ENCODE data around the gene MYBPC3. TPM values are rescaled to one million over a fixed set of nuclear protein-coding genes. Genes with fewer than 3 reads are reported as not detected.

The MYBPC3 gene
- total RNA-seq = under 1 TPM in 1 of 2 donors, not detected in 1; 0.06 TPM
- polyA plus RNA-seq (ENCODE audit: insufficient read length in 2 of 2) = under 1 TPM; 0.15 to 0.16 TPM
- long read RNA-seq, donor 1 = 0 reads
- long read RNA-seq, donor 2 = 0 reads
- long read RNA-seq, donor 3 = 0 reads
- long read RNA-seq, donor 4 = 0 reads

DNA sequence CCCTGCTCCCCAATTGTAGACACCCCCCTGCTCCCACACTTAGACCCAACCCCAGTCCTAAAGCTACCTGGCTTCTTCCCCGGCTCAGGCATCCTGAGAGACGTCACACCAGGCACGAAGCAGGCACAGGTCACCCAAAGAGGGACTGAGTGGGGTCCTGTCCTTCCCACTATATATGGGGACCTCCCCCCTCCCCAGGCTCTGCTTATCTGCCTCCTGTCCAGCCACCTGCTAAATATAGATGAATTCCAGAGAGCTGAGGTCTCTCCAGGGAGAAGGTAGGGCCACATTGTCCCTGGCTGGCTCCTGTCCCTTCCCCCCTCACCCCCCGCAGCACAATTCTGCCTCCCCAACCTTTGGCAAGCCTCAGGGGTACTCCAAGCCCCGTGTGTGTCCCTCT, at the start of gene MYBPC3:
TSS of gene MYBPC3 (minus strand) at position 147 of the 400 bp plus-strand sequence. CDS start at position 92, 55 bp downstream.
- no peaks in the 10 kb centered on the region for H3K9me3 ChIP-seq (ENCODE audit: control insufficient read depth, insufficient read depth, low read length)
- peaks cover 6% of the 10 kb centered on the region for H3K36me3 ChIP-seq (ENCODE audit: control insufficient read depth, insufficient read depth, low read length)
- no peaks in the 10 kb centered on the region for H3K27me3 ChIP-seq (ENCODE audit: control insufficient read depth, insufficient read depth, low read length)
- no peak within 1 kb of the TSS for H3K4me3 ChIP-seq (ENCODE audit: low read depth, low read length)
- no peak for DNase-seq (ENCODE audit: low read depth in 4 of 6, low spot score in 6 of 6)
- 75% methylated on average over 4 of the region's 5 CpGs for WGBS (ENCODE audit: insufficient coverage)
- no peak within 1 kb of the TSS for H3K27ac ChIP-seq (ENCODE audit: low read depth, low read length)
- no peaks in the 10 kb centered on the region for H3K4me1 ChIP-seq (ENCODE audit: control insufficient read depth, insufficient read depth, low read length)

DNA sequence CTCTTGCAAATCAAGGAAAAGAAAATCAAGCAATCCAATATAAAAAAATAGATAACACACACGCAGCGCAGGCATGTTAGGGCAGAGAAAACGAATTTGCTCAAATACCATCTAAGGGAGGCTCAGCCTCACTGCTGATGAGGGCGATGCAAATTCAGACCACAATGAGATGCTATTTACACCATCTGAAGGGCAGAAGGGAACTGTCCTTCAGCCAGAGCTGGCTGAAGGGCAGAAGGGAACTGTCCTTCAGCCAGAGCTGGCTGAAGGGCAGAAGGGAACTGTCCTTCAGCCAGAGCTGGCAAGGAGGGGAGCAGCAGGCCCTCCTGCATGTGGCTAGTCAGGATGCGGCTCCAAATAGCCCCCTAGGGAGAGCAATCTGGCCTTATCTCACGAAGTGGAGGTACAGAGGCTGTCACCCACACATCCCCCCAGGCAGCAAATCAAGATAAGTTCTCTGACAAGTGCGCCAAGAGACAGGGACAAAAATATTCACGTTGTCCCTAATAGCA, 48.3 kb upstream of the MYBPC3 start:
- Histone ChIP-seq H3K4me1 (ENCODE audit: control insufficient read depth, insufficient read depth, low read length) (peaks cover 17% of the 10 kb centered on the region), H3K36me3 (ENCODE audit: control insufficient read depth, insufficient read depth, low read length) (no peaks in the 10 kb centered on the region), H3K9me3 (ENCODE audit: control insufficient read depth, insufficient read depth, low read length) (no peaks in the 10 kb centered on the region), H3K4me3 (ENCODE audit: low read depth, low read length) (peak overlapping the region; percentile 32), H3K27ac (ENCODE audit: low read depth, low read length) (peak overlapping the region; percentile 45), H3K27me3 (ENCODE audit: control insufficient read depth, insufficient read depth, low read length) (no peaks in the 10 kb centered on the region)
- DNase-seq (ENCODE audit: low read depth in 4 of 6, low spot score in 6 of 6) = no peak
- 25% methylated on average over 5 of the region's 8 CpGs for WGBS (ENCODE audit: insufficient coverage)

DNA sequence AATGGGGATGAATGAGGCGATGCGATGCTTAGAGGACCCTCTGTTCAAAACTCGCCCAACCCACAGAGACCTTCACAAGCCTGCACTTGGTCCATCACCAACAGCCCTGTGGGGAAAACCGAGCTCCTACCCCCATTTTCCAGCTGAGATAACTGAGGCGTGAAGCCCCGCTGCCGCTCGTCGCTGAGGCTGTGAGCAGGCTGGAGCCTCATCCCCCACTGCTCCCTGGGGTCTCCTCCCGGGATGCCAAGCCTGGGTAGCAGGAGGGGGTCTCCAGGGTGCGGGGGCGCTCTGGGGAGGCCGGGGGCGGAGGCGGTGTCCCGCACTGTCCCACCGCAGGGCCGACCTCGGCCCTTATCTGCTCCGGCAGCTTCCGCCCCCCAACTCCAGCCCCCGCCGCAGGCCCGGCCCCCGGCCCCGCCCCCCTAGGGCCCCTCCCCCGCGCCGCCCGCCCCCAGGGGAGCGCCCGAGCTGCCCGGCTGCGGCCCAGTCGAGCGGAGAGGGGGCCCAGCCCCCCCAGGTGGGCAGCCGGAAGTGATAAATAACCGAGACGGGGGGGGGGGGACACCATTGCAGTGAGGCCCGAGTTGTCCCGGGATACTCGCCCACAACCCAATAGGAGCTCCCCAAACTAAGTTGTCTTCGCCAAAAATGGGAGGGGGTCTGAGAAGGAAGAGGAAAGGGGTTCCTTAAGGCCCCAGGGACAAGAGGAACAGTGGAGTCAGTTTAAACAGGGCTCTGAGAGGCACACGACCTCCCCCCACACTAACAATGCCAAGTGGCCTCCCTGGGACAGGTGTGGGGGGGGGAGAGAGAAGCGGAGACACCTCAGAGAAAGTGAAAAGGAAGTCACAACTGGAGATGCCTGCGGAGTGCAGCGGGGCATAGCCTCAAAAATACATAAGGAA, 47.6 kb upstream of the MYBPC3 start:
- no peaks in the 10 kb centered on the region for H3K27me3 ChIP-seq (ENCODE audit: control insufficient read depth, insufficient read depth, low read length)
- peak in 2 of 6 donors; percentile 34 to 43 for DNase-seq (ENCODE audit: low read depth in 4 of 6, low spot score in 6 of 6)
- H3K36me3 ChIP-seq (ENCODE audit: control insufficient read depth, insufficient read depth, low read length) = no peaks in the 10 kb centered on the region
- H3K9me3 ChIP-seq (ENCODE audit: control insufficient read depth, insufficient read depth, low read length) = no peaks in the 10 kb centered on the region
- 3% methylated on average over 27 of the region's 47 CpGs for WGBS (ENCODE audit: insufficient coverage)
- H3K4me1 ChIP-seq (ENCODE audit: control insufficient read depth, insufficient read depth, low read length) = peaks cover 25% of the 10 kb centered on the region
- H3K4me3 ChIP-seq (ENCODE audit: low read depth, low read length) = peak overlapping the region; percentile 32
- peak overlapping the region; percentile 45 for H3K27ac ChIP-seq (ENCODE audit: low read depth, low read length)

DNA sequence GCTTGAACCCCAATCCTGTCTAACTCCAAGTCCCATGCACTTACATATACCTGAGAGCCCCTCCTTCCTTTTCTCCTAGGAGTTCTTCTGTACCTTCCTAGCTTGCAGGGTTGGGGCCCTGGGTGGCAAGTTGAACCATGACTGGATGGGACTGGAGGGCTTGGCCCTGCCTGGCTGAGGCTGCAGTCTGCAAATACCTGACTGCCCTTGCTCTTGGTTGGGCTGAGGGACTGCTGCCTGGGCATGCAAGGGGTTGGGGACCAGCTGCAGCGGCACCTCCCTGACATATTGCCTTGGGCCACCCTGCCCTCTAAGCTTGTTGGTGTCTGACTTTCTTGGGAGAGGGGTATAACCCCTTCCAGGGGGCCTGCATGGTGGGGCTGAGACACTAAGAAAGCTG, 46.0 kb upstream of the MYBPC3 start:
- no peak overlapping the region for H3K4me3 ChIP-seq (ENCODE audit: low read depth, low read length)
- no peaks in the 10 kb centered on the region for H3K27me3 ChIP-seq (ENCODE audit: control insufficient read depth, insufficient read depth, low read length)
- no peak overlapping the region for H3K27ac ChIP-seq (ENCODE audit: low read depth, low read length)
- peaks cover 7% of the 10 kb centered on the region for H3K36me3 ChIP-seq (ENCODE audit: control insufficient read depth, insufficient read depth, low read length)
- H3K4me1 ChIP-seq (ENCODE audit: control insufficient read depth, insufficient read depth, low read length) = peaks cover 37% of the 10 kb centered on the region
- 100% methylated on average over 1 of the region's 1 CpG for WGBS (ENCODE audit: insufficient coverage)
- no peak for DNase-seq (ENCODE audit: low read depth in 4 of 6, low spot score in 6 of 6)
- H3K9me3 ChIP-seq (ENCODE audit: control insufficient read depth, insufficient read depth, low read length) = no peaks in the 10 kb centered on the region

DNA sequence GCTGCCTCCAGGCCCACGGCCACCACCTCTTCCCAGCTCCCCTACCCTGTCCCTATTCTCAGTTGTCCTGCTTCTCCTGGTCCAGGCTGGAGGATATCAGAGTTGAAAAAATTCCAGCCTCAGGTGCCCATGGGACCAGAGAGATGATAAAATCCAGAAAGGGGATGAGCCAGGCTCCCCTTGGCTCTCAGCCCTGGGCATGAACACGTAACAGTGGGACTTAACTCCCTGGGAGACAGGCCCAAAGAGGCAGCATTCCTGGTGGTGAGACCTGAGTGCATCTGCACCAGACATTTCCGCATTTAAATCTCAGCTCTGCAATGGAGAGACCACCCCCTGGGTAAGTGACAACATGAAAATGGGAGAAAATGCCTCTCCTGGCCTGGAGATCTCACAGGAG, 45.5 kb upstream of the MYBPC3 start:
- Histone ChIP-seq H3K27me3 (ENCODE audit: control insufficient read depth, insufficient read depth, low read length) (no peaks in the 10 kb centered on the region), H3K4me1 (ENCODE audit: control insufficient read depth, insufficient read depth, low read length) (peaks cover 41% of the 10 kb centered on the region), H3K4me3 (ENCODE audit: low read depth, low read length) (no peak overlapping the region), H3K36me3 (ENCODE audit: control insufficient read depth, insufficient read depth, low read length) (peaks cover 7% of the 10 kb centered on the region), H3K27ac (ENCODE audit: low read depth, low read length) (no peak overlapping the region), H3K9me3 (ENCODE audit: control insufficient read depth, insufficient read depth, low read length) (no peaks in the 10 kb centered on the region)
- WGBS (ENCODE audit: insufficient coverage) = 85% methylated on average over 3 of the region's 3 CpGs
- no peak for DNase-seq (ENCODE audit: low read depth in 4 of 6, low spot score in 6 of 6)

DNA sequence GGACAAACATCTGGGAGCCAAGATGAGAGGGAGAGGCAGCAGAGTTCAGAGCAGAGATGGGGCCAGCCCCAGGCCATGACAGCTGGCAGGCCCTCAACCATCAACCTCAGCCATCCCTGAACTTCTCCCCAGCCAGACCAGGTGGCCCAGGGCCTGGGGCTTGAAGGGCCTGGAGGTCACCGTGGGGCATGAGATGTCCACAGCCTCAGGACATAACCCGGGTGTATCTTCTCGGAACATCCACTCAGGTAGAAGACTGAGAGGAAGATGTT, 43.5 kb upstream of the MYBPC3 start:
- H3K4me3 ChIP-seq (ENCODE audit: low read depth, low read length) = no peak overlapping the region
- H3K4me1 ChIP-seq (ENCODE audit: control insufficient read depth, insufficient read depth, low read length) = peaks cover 40% of the 10 kb centered on the region
- H3K36me3 ChIP-seq (ENCODE audit: control insufficient read depth, insufficient read depth, low read length) = peaks cover 7% of the 10 kb centered on the region
- no CpG with 5 or more reads among the region's 3 CpGs for WGBS (ENCODE audit: insufficient coverage)
- no peak for DNase-seq (ENCODE audit: low read depth in 4 of 6, low spot score in 6 of 6)
- no peaks in the 10 kb centered on the region for H3K9me3 ChIP-seq (ENCODE audit: control insufficient read depth, insufficient read depth, low read length)
- no peaks in the 10 kb centered on the region for H3K27me3 ChIP-seq (ENCODE audit: control insufficient read depth, insufficient read depth, low read length)
- H3K27ac ChIP-seq (ENCODE audit: low read depth, low read length) = no peak overlapping the region

DNA sequence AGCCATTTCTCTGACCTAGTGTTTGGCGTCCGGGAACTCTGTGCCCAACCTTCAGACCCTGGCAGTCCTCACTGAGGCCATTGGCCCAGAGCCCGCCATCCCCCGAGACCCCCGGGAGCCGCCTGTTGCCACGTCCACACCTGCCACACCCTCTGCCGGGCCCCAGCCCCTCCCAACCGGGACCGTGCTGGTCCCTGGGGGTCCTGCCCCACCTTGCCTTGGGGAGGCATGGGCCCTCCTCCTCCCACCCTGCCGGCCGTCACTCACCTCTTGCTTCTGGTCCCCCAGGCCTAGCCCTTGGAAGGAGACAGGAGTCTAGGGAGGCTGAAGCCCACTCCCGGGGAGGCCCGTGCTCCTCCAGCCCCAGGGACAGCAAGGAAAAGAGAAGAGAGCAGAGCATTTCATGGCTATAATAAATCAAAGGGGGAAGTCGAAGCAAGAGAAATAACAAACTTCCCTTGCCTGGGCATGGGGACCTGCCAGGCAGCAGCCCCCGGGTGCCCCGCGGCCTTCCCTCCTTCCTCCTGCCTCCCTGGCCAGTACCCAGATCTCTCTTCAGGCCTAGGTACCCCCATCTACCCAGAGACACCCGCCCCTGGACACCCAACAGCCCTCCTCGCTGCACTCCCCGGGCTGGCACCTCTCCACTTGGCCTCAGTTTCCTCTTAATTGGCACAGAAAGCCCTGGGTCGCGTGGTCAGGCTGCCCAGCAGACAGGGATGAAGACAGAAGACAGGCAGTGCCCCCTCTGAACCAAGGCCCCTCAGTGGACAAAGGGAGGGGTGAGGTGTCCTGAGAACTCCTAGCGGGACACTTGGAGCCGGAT, 42.9 kb upstream of the MYBPC3 start:
- Histone ChIP-seq H3K4me1 (ENCODE audit: control insufficient read depth, insufficient read depth, low read length) (peaks cover 35% of the 10 kb centered on the region), H3K9me3 (ENCODE audit: control insufficient read depth, insufficient read depth, low read length) (no peaks in the 10 kb centered on the region), H3K27me3 (ENCODE audit: control insufficient read depth, insufficient read depth, low read length) (no peaks in the 10 kb centered on the region), H3K27ac (ENCODE audit: low read depth, low read length) (peak overlapping the region; percentile 81), H3K4me3 (ENCODE audit: low read depth, low read length) (no peak overlapping the region), H3K36me3 (ENCODE audit: control insufficient read depth, insufficient read depth, low read length) (peaks cover 7% of the 10 kb centered on the region)
- no peak for DNase-seq (ENCODE audit: low read depth in 4 of 6, low spot score in 6 of 6)
- WGBS (ENCODE audit: insufficient coverage) = 74% methylated on average over 22 of the region's 25 CpGs

DNA sequence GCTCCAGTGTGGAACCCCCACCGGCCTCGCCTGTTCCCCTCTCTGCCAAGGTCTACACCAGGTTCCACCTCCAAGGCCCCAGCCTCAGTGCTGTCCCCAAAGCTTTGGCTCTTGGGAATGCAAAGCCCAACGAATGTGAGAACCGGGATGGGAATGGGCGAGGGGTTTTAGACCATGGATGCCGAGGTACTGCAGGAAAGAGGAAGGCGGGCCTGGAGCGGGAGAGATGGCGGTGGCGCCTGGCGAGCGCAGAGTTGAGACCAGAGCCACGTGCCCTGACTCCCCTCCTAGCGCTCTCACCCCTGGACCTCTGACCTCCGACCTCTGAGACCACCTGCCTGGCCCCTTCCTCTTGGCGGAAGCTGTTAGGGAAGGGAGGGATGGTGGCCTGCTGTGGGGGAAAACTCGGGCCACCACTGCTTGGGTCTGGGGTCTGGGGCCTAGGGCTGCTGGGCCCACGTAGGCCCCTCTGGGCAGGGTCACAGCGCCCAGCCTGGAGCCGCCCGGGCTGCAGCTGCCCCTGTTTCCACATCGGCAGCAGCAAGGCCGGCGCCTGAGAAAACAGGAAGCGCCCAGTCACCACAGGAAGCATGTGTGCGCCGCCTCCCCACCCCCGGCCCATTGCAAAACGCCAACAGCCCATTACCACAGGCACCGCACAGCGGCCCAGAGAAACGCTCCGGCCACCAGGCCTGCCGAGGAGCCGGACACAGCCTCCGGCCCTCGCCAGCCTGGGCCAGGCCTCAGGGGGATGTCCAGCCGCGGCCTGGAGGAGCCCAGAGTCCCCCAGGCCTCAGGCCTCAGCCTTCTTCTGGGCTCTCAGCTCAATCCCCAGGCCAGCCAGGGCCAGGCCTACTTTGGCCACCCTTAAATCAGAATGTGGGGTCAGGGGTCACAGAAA, 42.1 kb upstream of the MYBPC3 start:
- Histone ChIP-seq H3K36me3 (ENCODE audit: control insufficient read depth, insufficient read depth, low read length) (peaks cover 7% of the 10 kb centered on the region), H3K4me3 (ENCODE audit: low read depth, low read length) (no peak overlapping the region), H3K4me1 (ENCODE audit: control insufficient read depth, insufficient read depth, low read length) (peaks cover 27% of the 10 kb centered on the region), H3K9me3 (ENCODE audit: control insufficient read depth, insufficient read depth, low read length) (no peaks in the 10 kb centered on the region), H3K27me3 (ENCODE audit: control insufficient read depth, insufficient read depth, low read length) (no peaks in the 10 kb centered on the region), H3K27ac (ENCODE audit: low read depth, low read length) (peak overlapping the region; percentile 81)
- 77% methylated on average over 32 of the region's 39 CpGs for WGBS (ENCODE audit: insufficient coverage)
- no peak for DNase-seq (ENCODE audit: low read depth in 4 of 6, low spot score in 6 of 6)

DNA sequence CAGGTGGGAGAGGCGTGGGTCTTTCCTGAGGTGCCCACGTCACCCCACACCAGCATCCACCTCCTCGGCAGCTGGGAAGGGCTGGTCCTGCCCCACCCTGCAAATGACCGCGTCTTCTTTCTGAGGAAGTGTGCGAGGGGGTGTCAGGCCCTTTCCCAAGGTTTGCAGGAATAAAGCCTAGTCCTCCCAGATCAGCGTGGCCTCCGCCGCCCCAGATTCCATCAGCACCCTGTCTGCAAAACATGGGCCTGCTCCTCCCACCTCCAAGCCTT, 41.5 kb upstream of the MYBPC3 start:
- no peak for DNase-seq (ENCODE audit: low read depth in 4 of 6, low spot score in 6 of 6)
- Histone ChIP-seq H3K4me1 (ENCODE audit: control insufficient read depth, insufficient read depth, low read length) (peaks cover 25% of the 10 kb centered on the region), H3K27me3 (ENCODE audit: control insufficient read depth, insufficient read depth, low read length) (no peaks in the 10 kb centered on the region), H3K36me3 (ENCODE audit: control insufficient read depth, insufficient read depth, low read length) (peaks cover 7% of the 10 kb centered on the region), H3K27ac (ENCODE audit: low read depth, low read length) (peak overlapping the region; percentile 81), H3K9me3 (ENCODE audit: control insufficient read depth, insufficient read depth, low read length) (no peaks in the 10 kb centered on the region), H3K4me3 (ENCODE audit: low read depth, low read length) (no peak overlapping the region)
- 95% methylated on average over 7 of the region's 9 CpGs for WGBS (ENCODE audit: insufficient coverage)
